ENCODE results near the gene CFAP65.

- TF ChIP-seq CTCF (IDR thresholded peaks at IDR 0.05) (peak; percentile 74), EZH2phosphoT487 (IDR thresholded peaks at IDR 0.05) (no peak)
Measured at GRCh38 chr2:219073413-219074129, 32.3 kb upstream of the CFAP65 start.

Data from neural progenitor cell (in vitro differentiated cells).